Endothelial cell of umbilical vein (primary cell): ENCODE measurements around the gene H2AZ1. TPM values are rescaled to one million over a fixed set of nuclear protein-coding genes. Genes with fewer than 3 reads are reported as not detected.

Experiments
- BruUV-seq: library from RNA; stranded (reverse); fragments of 400-500 nt; replicated peaks from 2 replicates; lab custom pipeline; 2021; lab: Mats Ljungman, UMichigan
- CTCF ChIA-PET: fragments of 300-600, 350-600 bp; sonication (Branson Sonifier 250); formaldehyde crosslinking; loops from one replicate; lab custom pipeline; 2021; ENCODE audit warnings: antibody characterized with exemption, inconsistent platforms; lab: Charles Lee
- POLR2A ChIA-PET: fragments of 300-600, 350-600 bp; sonication (Branson Sonifier 250); formaldehyde crosslinking; loops from one replicate; lab custom pipeline; 2021; ENCODE audit warnings: antibody characterized with exemption, inconsistent platforms; lab: Charles Lee
- DNase-seq: peaks from one replicate; pipeline ENCODE4 v3.0.0-alpha.2; 2011; ENCODE audit warnings: low read depth, low spot score
- FAIRE-seq: peaks from 2 replicates; lab custom pipeline; 2011; peaks lifted over from hg19 to GRCh38; lab: Jason Lieb, UNC
- H2AFZ ChIP-seq: 2 replicates; pipeline ENCODE4 v1.6.0; 2012; ENCODE audit warnings: low read depth, low read length, control low read depth, inconsistent platforms
- H3K27ac ChIP-seq: 2 replicates; pipeline ENCODE4 v1.5.1; 2011; ENCODE audit warnings: low read depth, mild to moderate bottlenecking, control low read depth, low read length, moderate library complexity; ENCODE audit not compliant: insufficient read depth
- H3K27me3 ChIP-seq, 2 experiments: 2 replicates each; pipeline versions ENCODE4 v1.6.0 to v1.6.1; 2011; ENCODE audit warnings: low read length in 2 of 2, mixed read lengths in 1 of 2; ENCODE audit not compliant: control insufficient read depth in 2 of 2, insufficient read depth in 2 of 2
- H3K36me3 ChIP-seq, 2 experiments: 2 replicates in 1 of 2; 3 replicates in 1 of 2; pipeline ENCODE4 v1.5.1; 2011; ENCODE audit warnings: low read length in 2 of 2, mild to moderate bottlenecking in 1 of 2, moderate library complexity in 1 of 2; ENCODE audit not compliant: control insufficient read depth in 2 of 2, insufficient read depth in 2 of 2; ENCODE audit errors: extremely low read depth in 1 of 2
- H3K4me1 ChIP-seq: 3 replicates; pipeline ENCODE4 v1.5.1; 2011; ENCODE audit warnings: mild to moderate bottlenecking, low read length; ENCODE audit not compliant: control insufficient read depth, insufficient read depth; ENCODE audit errors: extremely low read depth
- H3K4me2 ChIP-seq: 2 replicates; pipeline ENCODE4 v1.6.1; 2011; ENCODE audit warnings: low read length, control low read depth, mixed read lengths; ENCODE audit not compliant: insufficient read depth
- H3K4me3 ChIP-seq, 3 experiments: fragments of 200-600 bp in 1 of 3; sonication (generic), shearing (Covaris generic) in 1 of 3; replicated peaks in 1 of 3; 2 replicates each; pipeline ENCODE4 v1.5.1; 2011 to 2016; ENCODE audit warnings: control low read depth in 3 of 3, low read length in 3 of 3, mild to moderate bottlenecking in 2 of 3, inconsistent platforms in 1 of 3, low read depth in 1 of 3, moderate library complexity in 1 of 3; ENCODE audit not compliant: insufficient read depth in 1 of 3
- H3K79me2 ChIP-seq: 2 replicates; pipeline ENCODE4 v1.6.0; 2012; ENCODE audit warnings: low read length, inconsistent platforms; ENCODE audit not compliant: control insufficient read depth, insufficient read depth
- H3K9ac ChIP-seq: replicated peaks from 2 replicates; pipeline ENCODE3; 2011; ENCODE audit warnings: low read length, control low read depth; ENCODE audit not compliant: insufficient read depth; ENCODE audit errors: extremely low read depth
- H3K9me1 ChIP-seq: replicated peaks from 3 replicates; pipeline ENCODE4 v1.6.0; 2011; ENCODE audit warnings: mild to moderate bottlenecking, low read length; ENCODE audit not compliant: control insufficient read depth, insufficient read depth; ENCODE audit errors: extremely low read depth
- H3K9me3 ChIP-seq: replicated peaks from 2 replicates; pipeline ENCODE4 v1.5.1; 2012; ENCODE audit warnings: low read length, inconsistent platforms; ENCODE audit not compliant: control insufficient read depth, insufficient read depth
- H4K20me1 ChIP-seq: replicated peaks from 2 replicates; pipeline ENCODE3; 2011; ENCODE audit warnings: mild to moderate bottlenecking, low read length; ENCODE audit not compliant: control insufficient read depth, insufficient read depth; ENCODE audit errors: extremely low read depth
- EZH2 ChIP-seq: IDR thresholded peaks from 2 replicates; pipeline ENCODE4 v1.6.1; 2012; ENCODE audit warnings: borderline replicate concordance, low read depth, mild to moderate bottlenecking, moderate library complexity, low read length, inconsistent platforms; ENCODE audit not compliant: severe bottlenecking
- GATA2 ChIP-seq: IDR thresholded peaks from 2 replicates; pipeline ENCODE4 v1.7.0; 2011; ENCODE audit warnings: low read depth, mild to moderate bottlenecking, moderate library complexity, mixed read lengths, low read length; ENCODE audit not compliant: insufficient read length, insufficient read depth
- JUN ChIP-seq: IDR thresholded peaks from 2 replicates; pipeline ENCODE4 v1.6.1; 2011; ENCODE audit warnings: borderline replicate concordance, low read depth; ENCODE audit not compliant: insufficient read length, insufficient read depth
- MYC ChIP-seq: IDR thresholded peaks from one replicate; pipeline ENCODE4 v1.6.1; 2011; ENCODE audit warnings: mild to moderate bottlenecking, low read depth, low read length
- POLR2A ChIP-seq: IDR thresholded peaks from 2 replicates; pipeline ENCODE4 v1.6.1; 2012; ENCODE audit warnings: low read depth, mild to moderate bottlenecking, control low read depth, low read length
- POLR2AphosphoS5 ChIP-seq: IDR thresholded peaks from 2 replicates; pipeline ENCODE4 v1.6.1; 2012; ENCODE audit warnings: low read depth, mild to moderate bottlenecking, control low read depth, low read length, moderate library complexity; ENCODE audit not compliant: insufficient read depth
- dilution Hi-C: fragments of 300-500 bp; cut with MboI; formaldehyde crosslinking; loops from one replicate; pipeline ENCODE4 v1.15.0; 2019; ENCODE audit warnings: low sequenced_read_pairs; ENCODE audit not compliant: extremely low pct_ligation_motif_present
- intact Hi-C: fragments of 100-400 bp; cut with micrococcal nuclease; formaldehyde crosslinking; loops from one replicate; pipeline ENCODE4 v1.10.0; 2022
- polyA plus RNA-seq, 4 experiments: library from polyadenylated mRNA; depleted of rRNA in 3 of 4; stranded (reverse) in 3 of 4; unstranded in 1 of 4; fragments of >200 nt; gene quantifications; 2 replicates each; pipeline versions ENCODE4 v1.2.1 to v1.2.3, GENCODE V29; 2011 to 2012; ENCODE audit warnings: missing spikeins in 1 of 4
- total RNA-seq: library from RNA; stranded (reverse); gene quantifications from 2 replicates; pipeline ENCODE4 v1.2.3, GENCODE V29; 2021
- TF ChIP-seq, protein P1 (sequence below), 2 donors: IDR thresholded peaks; 1 replicate in 1 of 2; 2 replicates in 1 of 2; pipeline ENCODE4 v1.5.1; 2011; ENCODE audit warnings: low read length in 2 of 2, mild to moderate bottlenecking in 2 of 2, moderate library complexity in 2 of 2, control low read depth in 1 of 2, inconsistent platforms in 1 of 2, low read depth in 1 of 2; ENCODE audit not compliant: insufficient read depth in 1 of 2; ENCODE audit errors: extremely low read depth in 1 of 2
- TF ChIP-seq, protein P2 (sequence below): IDR thresholded peaks from 2 replicates; pipeline ENCODE4 v1.6.1; 2011; ENCODE audit not compliant: insufficient read depth, insufficient read length

Gene H2AZ1
- total and polyA plus RNA-seq, 2 donors (not counting 3 experiments of a cell fraction or from before 2014, with no cell fraction given): 682 to 715 TPM

DNA sequence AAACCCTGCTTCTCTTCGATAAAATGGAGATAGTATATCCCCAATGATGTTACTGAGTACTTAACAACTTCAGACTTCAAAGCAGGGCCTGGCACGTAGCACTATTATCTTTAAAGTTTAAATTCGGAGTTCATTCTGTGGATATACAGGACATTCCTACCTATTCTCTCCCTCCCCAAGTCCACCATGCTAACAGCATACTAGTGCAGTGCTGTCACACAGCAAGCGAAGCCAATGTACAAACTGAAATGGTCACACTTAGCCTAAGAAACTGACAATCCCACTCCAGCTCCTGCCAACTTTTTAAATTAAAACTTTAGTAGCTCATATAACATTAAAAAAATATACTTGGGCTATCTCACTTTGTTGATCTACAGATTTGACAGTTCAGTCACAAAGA is 2.5 kb downstream of the H2AZ1 start:
- POLR2A ChIA-PET: no interaction called here
- H3K4me3 ChIP-seq: peak overlapping the region in 1 of 3 experiments; percentile 41
- no TSS peak for BruUV-seq

More for the DNA sequence above, 2.5 kb downstream of the H2AZ1 start:
- peaks cover 42% of the 10 kb centered on the region for H3K4me1 ChIP-seq
- H3K9me3 ChIP-seq: no peaks in the 10 kb centered on the region
- H4K20me1 ChIP-seq: no peaks in the 10 kb centered on the region
- peaks cover 61% of the 10 kb centered on the region for H3K79me2 ChIP-seq
- peak overlapping the region; percentile 70 for H3K27ac ChIP-seq
- DNase-seq (no peak), FAIRE-seq (no peak)
- TF ChIP-seq POLR2A (no peak), EZH2 (no peak), MYC (no peak), GATA2 (no peak), POLR2AphosphoS5 (no peak), JUN (no peak)
- TF ChIP-seq, protein P1, sequence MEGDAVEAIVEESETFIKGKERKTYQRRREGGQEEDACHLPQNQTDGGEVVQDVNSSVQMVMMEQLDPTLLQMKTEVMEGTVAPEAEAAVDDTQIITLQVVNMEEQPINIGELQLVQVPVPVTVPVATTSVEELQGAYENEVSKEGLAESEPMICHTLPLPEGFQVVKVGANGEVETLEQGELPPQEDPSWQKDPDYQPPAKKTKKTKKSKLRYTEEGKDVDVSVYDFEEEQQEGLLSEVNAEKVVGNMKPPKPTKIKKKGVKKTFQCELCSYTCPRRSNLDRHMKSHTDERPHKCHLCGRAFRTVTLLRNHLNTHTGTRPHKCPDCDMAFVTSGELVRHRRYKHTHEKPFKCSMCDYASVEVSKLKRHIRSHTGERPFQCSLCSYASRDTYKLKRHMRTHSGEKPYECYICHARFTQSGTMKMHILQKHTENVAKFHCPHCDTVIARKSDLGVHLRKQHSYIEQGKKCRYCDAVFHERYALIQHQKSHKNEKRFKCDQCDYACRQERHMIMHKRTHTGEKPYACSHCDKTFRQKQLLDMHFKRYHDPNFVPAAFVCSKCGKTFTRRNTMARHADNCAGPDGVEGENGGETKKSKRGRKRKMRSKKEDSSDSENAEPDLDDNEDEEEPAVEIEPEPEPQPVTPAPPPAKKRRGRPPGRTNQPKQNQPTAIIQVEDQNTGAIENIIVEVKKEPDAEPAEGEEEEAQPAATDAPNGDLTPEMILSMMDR (IDR thresholded peaks at IDR 0.05; ENCODE audit: extremely low read depth in 1 of 2, insufficient read depth in 1 of 2, low read depth in 1 of 2, low read length in 2 of 2): no peak
- TF ChIP-seq, protein P2, sequence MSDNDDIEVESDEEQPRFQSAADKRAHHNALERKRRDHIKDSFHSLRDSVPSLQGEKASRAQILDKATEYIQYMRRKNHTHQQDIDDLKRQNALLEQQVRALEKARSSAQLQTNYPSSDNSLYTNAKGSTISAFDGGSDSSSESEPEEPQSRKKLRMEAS: no peak
- no peaks in the 10 kb centered on the region for H3K27me3 ChIP-seq
- H2AFZ ChIP-seq: no peak overlapping the region
- H3K4me2 ChIP-seq: peak overlapping the region; percentile 95
- no peak overlapping the region for H3K9ac ChIP-seq
- dilution Hi-C loops (no loop called here), intact Hi-C loops (loop anchor here (5.0 to 10.0 kb wide), 2 partner anchors 570 to 1077 kb away; partner anchors contain the start of gene EMCN)
- CTCF ChIA-PET: interaction anchor here (1.5 to 4.1 kb wide), 5 partner anchors 12 to 485 kb away, joined by 4 to 55 read pairs (median 7); partner anchors contain the start of gene TRMT10A
- H3K9me1 ChIP-seq: no peaks in the 10 kb centered on the region
- H3K36me3 ChIP-seq: peaks cover 0 to 4% of the 10 kb centered on the region in 2 experiments
